Retina (tissue), 1 donor: ENCODE data around the gene ATF7IP2.

Experiments used
- DNase-seq: peaks from one replicate; pipeline ENCODE4 v3.0.0-alpha.2; 2016

ATF7IP2 gene

GRCh38 chr16:10518479-10519041 is 132.7 kb downstream of the ATF7IP2 start:
- no peak for DNase-seq

GRCh38 chr16:10519297-10519696 is 133.4 kb downstream of the ATF7IP2 start:
- DNase-seq = no peak

GRCh38 chr16:10519929-10520868 is 134.3 kb downstream of the ATF7IP2 start:
- no peak for DNase-seq

- no peak for DNase-seq
Measured at GRCh38 chr16:10520869-10521578, 135.2 kb downstream of the ATF7IP2 start.

- peak; percentile 43 for DNase-seq
Measured at GRCh38 chr16:10521681-10522274, 135.9 kb downstream of the ATF7IP2 start.

GRCh38 chr16:10522966-10523365 is 137.1 kb downstream of the ATF7IP2 start:
- no peak for DNase-seq

- no peak for DNase-seq
Measured at GRCh38 chr16:10525214-10525825, 139.5 kb downstream of the ATF7IP2 start.

- DNase-seq = no peak
Measured at GRCh38 chr16:10526962-10527361, 141.1 kb downstream of the ATF7IP2 start.

- DNase-seq = no peak
Measured at GRCh38 chr16:10528635-10529034, 142.8 kb downstream of the ATF7IP2 start.

GRCh38 chr16:10529895-10530669 is 144.2 kb downstream of the ATF7IP2 start:
- DNase-seq = no peak

- DNase-seq = no peak
Measured at GRCh38 chr16:10530685-10531084, 144.8 kb downstream of the ATF7IP2 start.

- no peak for DNase-seq
Measured at GRCh38 chr16:10531582-10531981, 145.7 kb downstream of the ATF7IP2 start.
